Keratinocyte (primary cell): ENCODE results near the gene RHOU.

Experiments
- EZH2 ChIP-seq: IDR thresholded peaks from one replicate; pipeline ENCODE4 v1.6.1; 2012; ENCODE audit warnings: inconsistent platforms, mild to moderate bottlenecking, low read length, moderate library complexity
- TF ChIP-seq, protein P1 (sequence below), 3 experiments: IDR thresholded peaks in 1 of 3; conservative IDR thresholded peaks in 1 of 3; optimal IDR thresholded peaks in 1 of 3; 2 replicates in 2 of 3; 3 replicates in 1 of 3; pipeline versions ENCODE3 to v1.5.1; 2011; ENCODE audit warnings: low read length in 3 of 3, mild to moderate bottlenecking in 3 of 3, moderate library complexity in 2 of 3, control low read depth in 1 of 3, inconsistent platforms in 1 of 3; ENCODE audit not compliant: insufficient read depth in 2 of 3; ENCODE audit errors: extremely low read depth in 1 of 3

DNA sequence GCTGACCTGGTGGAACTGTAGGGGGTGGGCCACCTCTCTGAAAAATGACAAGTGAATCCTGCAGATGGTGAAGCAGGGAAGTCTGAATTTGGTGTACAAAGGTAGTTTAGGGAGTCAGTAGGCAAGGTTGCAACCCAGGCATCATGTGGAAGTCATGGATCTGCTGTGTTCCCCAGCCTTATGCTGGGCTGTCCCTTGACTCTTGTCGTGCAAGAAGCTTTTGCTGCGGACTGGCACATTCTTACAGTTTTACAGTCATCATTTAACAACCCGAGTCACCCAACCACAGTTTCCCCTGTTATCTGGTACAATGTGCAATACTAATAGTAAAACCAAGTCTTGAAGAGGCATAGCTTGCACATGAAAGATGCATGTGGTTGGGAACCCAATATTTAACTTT is 13.2 kb downstream of the RHOU start:
- TF ChIP-seq, protein P1, sequence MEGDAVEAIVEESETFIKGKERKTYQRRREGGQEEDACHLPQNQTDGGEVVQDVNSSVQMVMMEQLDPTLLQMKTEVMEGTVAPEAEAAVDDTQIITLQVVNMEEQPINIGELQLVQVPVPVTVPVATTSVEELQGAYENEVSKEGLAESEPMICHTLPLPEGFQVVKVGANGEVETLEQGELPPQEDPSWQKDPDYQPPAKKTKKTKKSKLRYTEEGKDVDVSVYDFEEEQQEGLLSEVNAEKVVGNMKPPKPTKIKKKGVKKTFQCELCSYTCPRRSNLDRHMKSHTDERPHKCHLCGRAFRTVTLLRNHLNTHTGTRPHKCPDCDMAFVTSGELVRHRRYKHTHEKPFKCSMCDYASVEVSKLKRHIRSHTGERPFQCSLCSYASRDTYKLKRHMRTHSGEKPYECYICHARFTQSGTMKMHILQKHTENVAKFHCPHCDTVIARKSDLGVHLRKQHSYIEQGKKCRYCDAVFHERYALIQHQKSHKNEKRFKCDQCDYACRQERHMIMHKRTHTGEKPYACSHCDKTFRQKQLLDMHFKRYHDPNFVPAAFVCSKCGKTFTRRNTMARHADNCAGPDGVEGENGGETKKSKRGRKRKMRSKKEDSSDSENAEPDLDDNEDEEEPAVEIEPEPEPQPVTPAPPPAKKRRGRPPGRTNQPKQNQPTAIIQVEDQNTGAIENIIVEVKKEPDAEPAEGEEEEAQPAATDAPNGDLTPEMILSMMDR (optimal IDR thresholded peaks at IDR 0.05 in 1 of 3, IDR thresholded peaks at IDR 0.05 in 1 of 3, conservative IDR thresholded peaks at IDR 0.05 in 1 of 3; ENCODE audit: extremely low read depth in 1 of 3, insufficient read depth in 2 of 3, low read length in 3 of 3) = no peak
- TF ChIP-seq EZH2 = no peak
